Colonic mucosa (tissue), 4 donors: ENCODE measurements around the gene CALHM2. TPM values are rescaled to one million over a fixed set of nuclear protein-coding genes. Genes with fewer than 3 reads are reported as not detected.

Experiments
- DNase-seq: peaks from one replicate; pipeline ENCODE4 v3.0.0-alpha.2; 2020
- H3K27ac ChIP-seq: fragments of 200-600 bp; one replicate; pipeline ENCODE4 v1.8.0; 2021
- H3K27me3 ChIP-seq: fragments of 200-600 bp; one replicate; pipeline ENCODE4 v1.8.0; 2021
- H3K36me3 ChIP-seq: fragments of 200-600 bp; one replicate; pipeline ENCODE4 v1.8.0; 2021
- H3K4me1 ChIP-seq: fragments of 200-600 bp; one replicate; pipeline ENCODE4 v1.8.0; 2021; ENCODE audit warnings: mild to moderate bottlenecking
- H3K4me3 ChIP-seq: fragments of 200-600 bp; one replicate; pipeline ENCODE4 v1.8.0; 2021
- H3K9ac ChIP-seq, 2 donors: one replicate each; pipeline ENCODE4 v1.7.0; 2013; ENCODE audit warnings: control low read depth in 2 of 2, low read depth in 2 of 2, low read length in 2 of 2
- H3K9me3 ChIP-seq: fragments of 200-600 bp; one replicate; pipeline ENCODE4 v1.8.0; 2021
- intact Hi-C: fragments of 100-400 bp; cut with DNase I; formaldehyde crosslinking; loops from one replicate; pipeline ENCODE4 v1.14.1; 2022
- total RNA-seq, 2 donors: library from RNA; stranded (reverse); fragmentation: NEBNext Ultra II Directional in 1 of 2; extraction: Animal tissue kit (Norgen Biotek cat#: 25700) in 1 of 2; gene quantifications; one replicate each; pipeline ENCODE4 v1.2.1, GENCODE V29; 2021
- TF ChIP-seq, protein P1 (sequence below): fragments of 200-600 bp; IDR thresholded peaks from one replicate; pipeline ENCODE4 v1.8.0; 2022; ENCODE audit warnings: antibody characterized with exemption, mild to moderate bottlenecking
- donor health status: healthy.
- donor health status: DM: no; HTN: no; CAD: no.
- donor health status: DM: no; HTN: no; CAD: no.

Gene CALHM2
- total RNA-seq, 2 donors from 2014 or later: 3.5 to 8.0 TPM

DNA sequence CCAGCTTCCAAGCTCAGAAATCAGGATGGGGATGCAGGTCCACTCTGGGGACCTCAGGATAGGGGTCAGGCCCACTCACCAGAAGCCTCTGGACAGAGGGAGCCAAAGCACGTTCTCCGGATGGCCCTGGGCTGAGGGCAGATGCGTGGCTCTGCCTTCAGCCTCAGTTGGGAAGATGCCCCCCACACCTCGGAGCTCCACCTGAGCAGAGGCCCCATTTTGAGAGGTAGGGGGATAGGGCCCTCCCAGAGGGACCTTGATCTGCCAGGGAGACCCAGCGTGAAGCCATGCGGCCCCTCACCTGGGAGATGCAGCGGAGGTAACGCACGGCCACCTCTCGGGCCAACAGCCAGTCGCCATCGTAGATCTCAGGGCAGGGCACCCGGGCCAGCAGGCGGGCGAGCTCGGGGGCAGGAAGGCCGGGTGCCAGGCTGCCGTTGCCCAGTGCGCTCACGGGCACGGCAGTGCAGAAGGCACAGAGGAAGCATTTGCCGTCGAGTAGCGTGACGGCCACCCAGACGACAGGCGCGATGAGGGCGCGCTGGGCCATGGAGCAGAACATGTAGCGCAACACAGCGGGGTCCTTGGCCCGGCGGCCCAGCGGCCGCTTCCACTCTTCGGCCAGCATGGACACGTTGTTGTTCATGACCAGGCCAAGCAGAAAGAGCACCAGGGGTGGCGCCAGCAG lies 5.9 kb upstream of the CALHM2 start:
- H3K9ac ChIP-seq: no peak overlapping the region
- no peaks in the 10 kb centered on the region for H3K27me3 ChIP-seq
- H3K4me3 ChIP-seq: no peak overlapping the region
- H3K4me1 ChIP-seq: no peaks in the 10 kb centered on the region
- H3K9me3 ChIP-seq: no peaks in the 10 kb centered on the region
- TF ChIP-seq, protein P1, sequence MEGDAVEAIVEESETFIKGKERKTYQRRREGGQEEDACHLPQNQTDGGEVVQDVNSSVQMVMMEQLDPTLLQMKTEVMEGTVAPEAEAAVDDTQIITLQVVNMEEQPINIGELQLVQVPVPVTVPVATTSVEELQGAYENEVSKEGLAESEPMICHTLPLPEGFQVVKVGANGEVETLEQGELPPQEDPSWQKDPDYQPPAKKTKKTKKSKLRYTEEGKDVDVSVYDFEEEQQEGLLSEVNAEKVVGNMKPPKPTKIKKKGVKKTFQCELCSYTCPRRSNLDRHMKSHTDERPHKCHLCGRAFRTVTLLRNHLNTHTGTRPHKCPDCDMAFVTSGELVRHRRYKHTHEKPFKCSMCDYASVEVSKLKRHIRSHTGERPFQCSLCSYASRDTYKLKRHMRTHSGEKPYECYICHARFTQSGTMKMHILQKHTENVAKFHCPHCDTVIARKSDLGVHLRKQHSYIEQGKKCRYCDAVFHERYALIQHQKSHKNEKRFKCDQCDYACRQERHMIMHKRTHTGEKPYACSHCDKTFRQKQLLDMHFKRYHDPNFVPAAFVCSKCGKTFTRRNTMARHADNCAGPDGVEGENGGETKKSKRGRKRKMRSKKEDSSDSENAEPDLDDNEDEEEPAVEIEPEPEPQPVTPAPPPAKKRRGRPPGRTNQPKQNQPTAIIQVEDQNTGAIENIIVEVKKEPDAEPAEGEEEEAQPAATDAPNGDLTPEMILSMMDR: no peak
- intact Hi-C loops: no loop called here
- no peak overlapping the region for H3K27ac ChIP-seq
- H3K36me3 ChIP-seq: no peaks in the 10 kb centered on the region
- DNase-seq: no peak

DNA sequence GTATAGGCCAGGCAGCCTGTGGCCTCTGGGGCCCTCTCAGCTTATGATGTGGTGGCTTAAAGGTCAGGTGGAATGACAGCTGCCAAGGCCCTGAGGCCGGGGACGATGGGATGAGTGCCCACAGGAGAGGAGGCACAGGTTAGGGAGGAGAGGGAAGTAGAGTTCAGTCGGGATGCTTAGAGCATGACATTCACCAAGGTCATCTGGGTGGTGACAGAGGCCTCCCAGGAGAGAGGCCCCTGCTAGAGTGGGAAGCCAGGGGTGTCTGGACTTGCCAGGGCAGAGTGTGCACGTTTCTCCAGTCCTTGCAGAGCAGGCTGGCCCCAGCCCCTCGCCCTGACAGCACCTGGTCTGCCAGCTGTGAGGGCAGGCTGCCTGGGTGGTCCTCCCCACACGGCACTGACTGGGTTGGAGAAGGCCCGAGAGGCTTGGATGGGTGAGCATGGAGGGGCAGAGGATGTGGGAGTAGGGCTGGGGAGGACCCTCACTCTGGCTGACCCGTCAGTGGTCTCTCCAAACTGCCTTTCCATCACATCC lies 5.1 kb upstream of the CALHM2 start:
- Histone ChIP-seq H3K9me3 (no peaks in the 10 kb centered on the region), H3K4me1 (peaks cover 5% of the 10 kb centered on the region), H3K27ac (no peak overlapping the region), H3K4me3 (no peak overlapping the region), H3K27me3 (no peaks in the 10 kb centered on the region), H3K9ac (no peak overlapping the region), H3K36me3 (no peaks in the 10 kb centered on the region)
- TF ChIP-seq, protein P1: no peak
- intact Hi-C loops: no loop called here
- no peak for DNase-seq

DNA sequence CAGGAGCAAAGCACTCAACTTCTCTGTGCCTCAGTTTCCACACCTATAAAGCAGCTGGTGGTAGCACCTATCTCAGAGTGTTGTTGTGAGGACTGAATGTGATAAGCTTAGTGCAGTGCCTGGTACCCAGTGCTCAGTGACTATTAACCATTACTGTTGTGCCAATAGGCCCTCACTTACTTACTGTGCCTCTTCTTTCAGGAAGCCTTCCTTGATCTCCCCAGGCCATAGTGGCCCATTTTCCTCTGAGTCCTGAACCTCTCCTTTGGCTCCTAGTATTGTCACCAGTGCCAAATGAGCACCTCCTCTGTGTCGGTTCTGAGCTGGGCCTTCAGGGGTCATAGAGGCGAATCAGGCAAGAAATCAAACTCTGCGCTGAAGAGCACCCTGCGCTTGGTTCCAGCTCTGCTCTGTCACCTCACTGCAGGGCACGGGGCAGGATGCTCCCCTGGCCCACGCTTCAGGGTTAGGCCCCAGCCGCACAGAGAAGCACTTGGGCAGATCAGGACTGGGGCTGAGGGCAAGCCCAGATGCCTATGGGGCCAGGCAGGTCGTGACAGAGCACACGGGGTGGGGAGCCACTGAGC lies 4.0 kb upstream of the CALHM2 start:
- DNase-seq: no peak
- Histone ChIP-seq H3K9ac (no peak overlapping the region), H3K9me3 (no peaks in the 10 kb centered on the region), H3K27ac (no peak overlapping the region), H3K4me3 (no peak overlapping the region), H3K4me1 (peaks cover 5% of the 10 kb centered on the region), H3K36me3 (no peaks in the 10 kb centered on the region), H3K27me3 (no peaks in the 10 kb centered on the region)
- TF ChIP-seq, protein P1: no peak
- intact Hi-C loops: no loop called here

DNA sequence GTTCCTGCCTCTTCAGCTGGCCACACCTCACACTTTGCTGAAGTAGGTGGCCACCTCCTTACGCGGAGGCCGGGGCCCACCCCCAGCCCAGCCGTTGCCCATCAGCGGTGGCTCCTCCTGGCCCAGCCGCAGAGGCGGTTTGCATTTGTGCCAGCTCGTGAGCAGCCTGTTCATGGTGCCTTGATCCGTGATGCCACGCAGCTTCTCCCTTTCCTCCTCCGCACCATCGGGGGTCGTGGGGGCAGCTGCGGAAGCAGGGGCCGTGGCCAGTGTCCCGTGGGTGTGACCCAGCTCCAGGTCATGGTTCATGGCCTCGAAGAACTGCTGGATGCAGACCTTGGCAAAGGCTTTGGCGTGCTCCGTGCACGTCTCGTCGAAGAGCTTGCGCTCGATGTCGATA lies 3.1 kb upstream of the CALHM2 start:
- Histone ChIP-seq H3K4me3 (no peak overlapping the region), H3K27ac (no peak overlapping the region), H3K27me3 (no peaks in the 10 kb centered on the region), H3K36me3 (no peaks in the 10 kb centered on the region), H3K9ac (no peak overlapping the region), H3K9me3 (no peaks in the 10 kb centered on the region), H3K4me1 (peaks cover 5% of the 10 kb centered on the region)
- intact Hi-C loops: no loop called here
- DNase-seq: no peak
- TF ChIP-seq, protein P1: no peak

DNA sequence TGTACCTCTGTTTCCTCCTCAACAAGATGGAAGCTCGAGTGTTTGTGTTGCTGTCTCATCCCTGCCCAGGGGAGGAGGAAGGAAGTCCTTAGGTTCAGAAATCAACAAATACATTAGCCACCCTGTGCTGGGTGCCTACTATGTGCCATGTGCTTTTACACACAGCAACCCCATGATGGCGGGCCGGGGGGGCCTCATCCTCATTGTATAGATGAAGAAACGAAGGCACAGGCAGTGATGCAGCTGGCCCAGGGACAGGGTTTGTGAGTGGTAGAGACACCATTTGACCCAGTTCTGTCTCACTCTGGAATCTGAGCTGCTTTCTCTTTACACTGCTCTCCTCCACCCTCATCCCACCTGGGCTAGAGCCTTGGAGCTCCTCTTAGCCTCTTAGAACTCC lies 1.9 kb upstream of the CALHM2 start:
- no peaks in the 10 kb centered on the region for H3K36me3 ChIP-seq
- intact Hi-C loops: no loop called here
- H3K4me3 ChIP-seq: no peak overlapping the region
- no peak overlapping the region for H3K27ac ChIP-seq
- DNase-seq: no peak
- no peaks in the 10 kb centered on the region for H3K27me3 ChIP-seq
- no peaks in the 10 kb centered on the region for H3K9me3 ChIP-seq
- TF ChIP-seq, protein P1: no peak
- H3K4me1 ChIP-seq: peaks cover 9% of the 10 kb centered on the region
- no peak overlapping the region for H3K9ac ChIP-seq
